Measurements from ENCODE around the gene HOXA2.

Gene HOXA2

DNA sequence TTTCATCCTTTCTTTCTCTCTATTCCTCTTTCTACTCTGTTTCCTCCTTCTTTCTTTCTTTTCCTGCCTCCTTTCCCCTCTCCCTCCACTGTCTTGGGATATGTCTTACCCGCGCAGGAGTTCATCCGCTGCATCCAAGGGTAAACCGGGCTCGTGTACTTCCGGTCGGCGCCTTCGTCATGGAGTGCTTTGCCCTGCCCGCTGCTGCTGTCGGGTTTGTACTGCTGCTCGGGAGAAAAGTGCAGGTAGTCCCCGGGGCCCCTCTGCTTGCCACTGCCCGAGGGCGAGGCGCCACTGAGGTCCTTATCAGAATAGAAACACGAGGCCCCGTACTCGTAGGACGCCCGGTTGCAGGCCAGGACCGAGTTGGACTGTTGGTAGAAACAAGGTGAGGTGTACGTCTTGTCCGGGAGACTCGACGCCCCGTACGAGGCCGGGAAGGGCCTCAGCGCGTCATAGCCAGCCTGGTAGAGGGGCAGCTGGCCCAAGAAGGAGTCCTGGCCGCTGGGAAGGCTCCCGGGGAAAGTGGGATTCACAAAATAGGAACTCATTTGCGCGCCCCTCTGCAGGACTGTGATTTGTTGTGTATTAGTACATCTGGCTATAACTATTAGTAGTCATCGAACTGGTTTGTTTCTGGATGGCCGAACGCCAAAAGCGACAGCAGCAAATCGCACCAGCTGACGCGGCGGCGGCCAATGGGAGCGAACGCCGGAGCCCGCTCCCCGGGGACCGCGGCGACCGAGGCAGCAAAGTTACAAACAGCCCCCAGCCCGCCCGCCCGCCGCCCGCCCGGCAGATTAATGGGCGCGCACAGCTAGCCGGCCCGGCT lies 44.9 kb upstream of the HOXA2 start, which contains the start of gene HOXA6 (continued):
- 0 out of 2 replicates have a peak, but pooled peaks have one; percentile 23 for TF ChIP-seq ZNF10 (tag by site-specific recombination; IDR thresholded peaks at IDR 0.05)
- TF ChIP-seq ZFP37 (tag by site-specific recombination; IDR thresholded peaks at IDR 0.05), result peak; percentile 22; the same call in 1 of the 2 replicates
- TF ChIP-seq ZFP69B (tag by site-specific recombination; IDR thresholded peaks at IDR 0.05), result 0 out of 2 replicates have a peak, but pooled peaks have one; percentile 11

- Histone ChIP-seq H3K27ac (ENCODE audit: extremely low read depth, low read depth, low read length) (peak overlapping the region; percentile 99), H3K36me3 (ENCODE audit: control insufficient read depth in 2 of 2, insufficient read depth in 1 of 2, low read length in 2 of 2) (peaks cover 0 to 67% of the 10 kb centered on the region in 2 experiments; a peak in 2 of 3 replicates), H3K4me3 (ENCODE audit: low read depth, low read length) (peak overlapping the region; percentile 59; the same call in 1 of the 2 replicates), H3K4me1 (ENCODE audit: control insufficient read depth, insufficient read depth, low read length) (peaks cover 18% of the 10 kb centered on the region), H3K9me3 (ENCODE audit: control insufficient read depth, insufficient read depth, low read depth, low read length) (no peaks in the 10 kb centered on the region)
- ChIA-PET CTCF (interaction anchor here (0.5 to 4.1 kb wide), 4 partner anchors 16 to 1147 kb away, joined by 3 to 34 read pairs (median 4); partner anchors contain the start of gene HOXA4), POLR2A (interaction anchor here (1.6 to 5.6 kb wide), 3 partner anchors 16 to 33 kb away, joined by 3 to 42 read pairs (median 10); no protein-coding TSS in a partner anchor)
- TF ChIP-seq GLI4 (tag by site-specific recombination; IDR thresholded peaks at IDR 0.05) (no peak), ZNF221 (tag by site-specific recombination; IDR thresholded peaks at IDR 0.05; ENCODE audit: borderline replicate concordance) (no peak), PATZ1 (tag by site-specific recombination; IDR thresholded peaks at IDR 0.05) (peak; percentile 77; the same call in 1 of the 2 replicates), ZNF341 (tag by site-specific recombination; IDR thresholded peaks at IDR 0.05; ENCODE audit: low read depth) (peak; percentile 64), IKZF3 (tag by site-specific recombination; IDR thresholded peaks at IDR 0.05) (peak; percentile 69; the same call in 1 of the 2 replicates), KLF1 (tag by site-specific recombination; IDR thresholded peaks at IDR 0.05) (no peak), ZBTB17 (tag by site-specific recombination; IDR thresholded peaks at IDR 0.05) (no peak), SCRT2 (tag by site-specific recombination; IDR thresholded peaks at IDR 0.05) (no peak), ZNF23 (tag by site-specific recombination; IDR thresholded peaks at IDR 0.05; ENCODE audit: borderline replicate concordance) (no peak), WT1 (tag by site-specific recombination; IDR thresholded peaks at IDR 0.05) (peak; percentile 76), ZSCAN30 (tag by site-specific recombination; IDR thresholded peaks at IDR 0.05) (0 out of 2 replicates have a peak, but pooled peaks have one; percentile 4), KLF7 (tag by site-specific recombination; IDR thresholded peaks at IDR 0.05; ENCODE audit: borderline replicate concordance) (0 out of 2 replicates have a peak, but pooled peaks have one; percentile 27), ZBTB20 (tag by site-specific recombination; IDR thresholded peaks at IDR 0.05) (peak; percentile 9), GLIS2 (tag by site-specific recombination; IDR thresholded peaks at IDR 0.05) (peak; percentile 43; the same call in 1 of the 2 replicates), ZNF133 (tag by site-specific recombination; IDR thresholded peaks at IDR 0.05) (no peak), ZFP37 (tag by site-specific recombination; IDR thresholded peaks at IDR 0.05) (0 out of 2 replicates have a peak, but pooled peaks have one; percentile 43), ZNF239 (tag by site-specific recombination; IDR thresholded peaks at IDR 0.05) (no peak)
- TF ChIP-seq, protein P1, sequence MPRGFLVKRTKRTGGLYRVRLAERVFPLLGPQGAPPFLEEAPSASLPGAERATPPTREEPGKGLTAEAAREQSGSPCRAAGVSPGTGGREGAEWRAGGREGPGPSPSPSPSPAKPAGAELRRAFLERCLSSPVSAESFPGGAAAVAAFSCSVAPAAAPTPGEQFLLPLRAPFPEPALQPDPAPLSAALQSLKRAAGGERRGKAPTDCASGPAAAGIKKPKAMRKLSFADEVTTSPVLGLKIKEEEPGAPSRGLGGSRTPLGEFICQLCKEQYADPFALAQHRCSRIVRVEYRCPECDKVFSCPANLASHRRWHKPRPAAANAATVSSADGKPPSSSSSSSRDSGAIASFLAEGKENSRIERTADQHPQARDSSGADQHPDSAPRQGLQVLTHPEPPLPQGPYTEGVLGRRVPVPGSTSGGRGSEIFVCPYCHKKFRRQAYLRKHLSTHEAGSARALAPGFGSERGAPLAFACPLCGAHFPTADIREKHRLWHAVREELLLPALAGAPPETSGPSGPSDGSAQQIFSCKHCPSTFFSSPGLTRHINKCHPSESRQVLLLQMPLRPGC (tag by site-specific recombination; IDR thresholded peaks at IDR 0.05), result no peak
- TF ChIP-seq, protein P2, sequence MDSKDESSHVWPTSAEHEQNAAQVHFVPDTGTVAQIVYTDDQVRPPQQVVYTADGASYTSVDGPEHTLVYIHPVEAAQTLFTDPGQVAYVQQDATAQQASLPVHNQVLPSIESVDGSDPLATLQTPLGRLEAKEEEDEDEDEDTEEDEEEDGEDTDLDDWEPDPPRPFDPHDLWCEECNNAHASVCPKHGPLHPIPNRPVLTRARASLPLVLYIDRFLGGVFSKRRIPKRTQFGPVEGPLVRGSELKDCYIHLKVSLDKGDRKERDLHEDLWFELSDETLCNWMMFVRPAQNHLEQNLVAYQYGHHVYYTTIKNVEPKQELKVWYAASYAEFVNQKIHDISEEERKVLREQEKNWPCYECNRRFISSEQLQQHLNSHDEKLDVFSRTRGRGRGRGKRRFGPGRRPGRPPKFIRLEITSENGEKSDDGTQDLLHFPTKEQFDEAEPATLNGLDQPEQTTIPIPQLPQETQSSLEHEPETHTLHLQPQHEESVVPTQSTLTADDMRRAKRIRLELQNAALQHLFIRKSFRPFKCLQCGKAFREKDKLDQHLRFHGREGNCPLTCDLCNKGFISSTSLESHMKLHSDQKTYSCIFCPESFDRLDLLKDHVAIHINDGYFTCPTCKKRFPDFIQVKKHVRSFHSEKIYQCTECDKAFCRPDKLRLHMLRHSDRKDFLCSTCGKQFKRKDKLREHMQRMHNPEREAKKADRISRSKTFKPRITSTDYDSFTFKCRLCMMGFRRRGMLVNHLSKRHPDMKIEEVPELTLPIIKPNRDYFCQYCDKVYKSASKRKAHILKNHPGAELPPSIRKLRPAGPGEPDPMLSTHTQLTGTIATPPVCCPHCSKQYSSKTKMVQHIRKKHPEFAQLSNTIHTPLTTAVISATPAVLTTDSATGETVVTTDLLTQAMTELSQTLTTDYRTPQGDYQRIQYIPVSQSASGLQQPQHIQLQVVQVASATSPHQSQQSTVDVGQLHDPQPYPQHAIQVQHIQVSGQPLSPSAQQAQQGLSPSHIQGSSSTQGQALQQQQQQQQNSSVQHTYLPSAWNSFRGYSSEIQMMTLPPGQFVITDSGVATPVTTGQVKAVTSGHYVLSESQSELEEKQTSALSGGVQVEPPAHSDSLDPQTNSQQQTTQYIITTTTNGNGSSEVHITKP (tag by site-specific recombination; IDR thresholded peaks at IDR 0.05), result peak; percentile 69
Observed at GRCh38 chr7:27146491-27147198, 44.2 kb upstream of the HOXA2 start.

All from HEK293 (cell line).